ENCODE measurements around the gene ARAP1. TPM values are rescaled to one million over a fixed set of nuclear protein-coding genes. Genes with fewer than 3 reads are reported as not detected.

Gene ARAP1
- total RNA-seq, 2 experiments from 2014 or later = 65.7 to 69.8 TPM

DNA sequence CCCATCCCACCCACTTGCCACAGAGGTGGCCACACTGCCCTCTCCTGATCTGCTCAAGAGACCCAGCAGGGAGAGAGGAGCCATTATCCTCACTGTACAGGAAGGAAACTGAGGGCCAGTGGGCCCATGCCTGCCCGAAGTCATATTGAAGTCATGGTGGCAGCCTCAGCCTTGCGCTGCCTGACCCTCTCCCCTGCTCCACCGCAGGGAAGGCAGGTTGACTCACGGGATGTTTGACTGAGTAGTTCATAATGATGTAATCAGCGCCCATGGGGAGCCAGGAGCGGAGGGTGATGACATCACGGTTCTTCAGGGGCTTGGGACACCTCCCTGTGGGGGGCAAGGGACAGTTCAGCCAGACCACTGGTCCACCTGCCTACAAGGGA is 6.1 kb upstream of the ARAP1 start:
- no peaks in the 10 kb centered on the region for H3K9me3 Mint-ChIP-seq
- H3K4me1 Mint-ChIP-seq (ENCODE audit: low read depth) = peaks cover 2% of the 10 kb centered on the region
- Histone ChIP-seq H3K36me3 (ENCODE audit: insufficient read depth, low read length) (peaks cover 5% of the 10 kb centered on the region), H3K9me3 (ENCODE audit: control insufficient read depth in 1 of 2, insufficient read depth in 1 of 2, low read length in 2 of 2) (no peaks in the 10 kb centered on the region), H3K27ac (ENCODE audit: low read depth in 1 of 2, low read length in 2 of 2) (no peak overlapping the region), H3K4me3 (ENCODE audit: low read length) (no peak overlapping the region), H3K27me3 (ENCODE audit: control insufficient read depth in 1 of 2, insufficient read depth in 2 of 2, low read length in 2 of 2) (no peaks in the 10 kb centered on the region), H3K4me1 (ENCODE audit: insufficient read depth, low read length) (peaks cover 9% of the 10 kb centered on the region)
- TF ChIP-seq, protein P1, sequence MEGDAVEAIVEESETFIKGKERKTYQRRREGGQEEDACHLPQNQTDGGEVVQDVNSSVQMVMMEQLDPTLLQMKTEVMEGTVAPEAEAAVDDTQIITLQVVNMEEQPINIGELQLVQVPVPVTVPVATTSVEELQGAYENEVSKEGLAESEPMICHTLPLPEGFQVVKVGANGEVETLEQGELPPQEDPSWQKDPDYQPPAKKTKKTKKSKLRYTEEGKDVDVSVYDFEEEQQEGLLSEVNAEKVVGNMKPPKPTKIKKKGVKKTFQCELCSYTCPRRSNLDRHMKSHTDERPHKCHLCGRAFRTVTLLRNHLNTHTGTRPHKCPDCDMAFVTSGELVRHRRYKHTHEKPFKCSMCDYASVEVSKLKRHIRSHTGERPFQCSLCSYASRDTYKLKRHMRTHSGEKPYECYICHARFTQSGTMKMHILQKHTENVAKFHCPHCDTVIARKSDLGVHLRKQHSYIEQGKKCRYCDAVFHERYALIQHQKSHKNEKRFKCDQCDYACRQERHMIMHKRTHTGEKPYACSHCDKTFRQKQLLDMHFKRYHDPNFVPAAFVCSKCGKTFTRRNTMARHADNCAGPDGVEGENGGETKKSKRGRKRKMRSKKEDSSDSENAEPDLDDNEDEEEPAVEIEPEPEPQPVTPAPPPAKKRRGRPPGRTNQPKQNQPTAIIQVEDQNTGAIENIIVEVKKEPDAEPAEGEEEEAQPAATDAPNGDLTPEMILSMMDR (IDR thresholded peaks at IDR 0.05) = no peak
- H3K4me3 Mint-ChIP-seq = no peak overlapping the region
- H3K36me3 Mint-ChIP-seq (ENCODE audit: low read depth) = peaks cover 22% of the 10 kb centered on the region
- no peak overlapping the region for H3K27ac Mint-ChIP-seq
- intact Hi-C loops (cut with DNase I, micrococcal nuclease) = no loop called here
- ATAC-seq (ENCODE audit: poor library complexity) = no peak
- CTCF ChIA-PET = no interaction called here
- no peaks in the 10 kb centered on the region for H3K27me3 Mint-ChIP-seq
- no peak for DNase-seq
- POLR2A ChIA-PET = no interaction called here

DNA sequence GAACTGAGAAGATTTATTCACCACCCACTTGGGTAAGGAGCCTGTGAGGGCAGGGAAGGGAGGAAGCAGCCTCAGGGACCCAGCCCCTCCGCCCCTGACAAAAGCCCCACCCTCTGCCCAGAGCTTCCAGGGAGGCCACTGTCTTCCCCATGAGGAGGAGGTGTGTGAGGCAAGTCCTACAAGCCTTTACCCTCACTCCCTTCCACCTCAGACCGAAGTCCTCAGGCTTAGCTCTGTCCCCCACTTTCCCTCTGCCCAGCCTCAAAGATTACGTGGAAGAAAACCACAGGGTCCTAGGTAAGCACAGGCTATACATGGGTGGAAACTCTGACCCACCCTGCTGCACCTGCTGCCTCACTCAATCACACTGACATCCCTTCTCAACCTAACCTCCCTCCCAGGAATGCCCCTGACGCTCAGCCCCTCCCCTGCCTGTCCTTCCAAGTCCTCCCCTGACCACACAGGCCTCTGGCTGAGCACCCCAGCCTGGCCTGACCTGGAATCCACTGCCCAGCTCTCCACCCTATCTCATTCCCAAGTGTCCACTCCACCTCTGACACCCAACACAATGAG is 3.6 kb upstream of the ARAP1 start:
- Histone ChIP-seq H3K27me3 (ENCODE audit: control insufficient read depth in 1 of 2, insufficient read depth in 2 of 2, low read length in 2 of 2) (no peaks in the 10 kb centered on the region), H3K4me3 (ENCODE audit: low read length) (no peak overlapping the region), H3K4me1 (ENCODE audit: insufficient read depth, low read length) (peaks cover 22% of the 10 kb centered on the region), H3K36me3 (ENCODE audit: insufficient read depth, low read length) (peaks cover 5% of the 10 kb centered on the region), H3K27ac (ENCODE audit: low read depth in 1 of 2, low read length in 2 of 2) (no peak overlapping the region), H3K9me3 (ENCODE audit: control insufficient read depth in 1 of 2, insufficient read depth in 1 of 2, low read length in 2 of 2) (no peaks in the 10 kb centered on the region)
- TF ChIP-seq, protein P1 (IDR thresholded peaks at IDR 0.05) = no peak
- no peak overlapping the region for H3K27ac Mint-ChIP-seq
- no peaks in the 10 kb centered on the region for H3K27me3 Mint-ChIP-seq
- ChIA-PET CTCF (no interaction called here), POLR2A (no interaction called here)
- H3K36me3 Mint-ChIP-seq (ENCODE audit: low read depth) = peaks cover 32% of the 10 kb centered on the region
- peak overlapping the region; percentile 20 for H3K4me3 Mint-ChIP-seq
- intact Hi-C loops (cut with DNase I, micrococcal nuclease) = loop anchor here in 1 of 2 experiments (2.0 kb wide), 1 partner anchor 25 kb away; no protein-coding TSS in a partner anchor
- H3K4me1 Mint-ChIP-seq (ENCODE audit: low read depth) = peaks cover 27% of the 10 kb centered on the region
- DNase-seq (no peak), ATAC-seq (ENCODE audit: poor library complexity) (no peak)
- H3K9me3 Mint-ChIP-seq = no peaks in the 10 kb centered on the region

DNA sequence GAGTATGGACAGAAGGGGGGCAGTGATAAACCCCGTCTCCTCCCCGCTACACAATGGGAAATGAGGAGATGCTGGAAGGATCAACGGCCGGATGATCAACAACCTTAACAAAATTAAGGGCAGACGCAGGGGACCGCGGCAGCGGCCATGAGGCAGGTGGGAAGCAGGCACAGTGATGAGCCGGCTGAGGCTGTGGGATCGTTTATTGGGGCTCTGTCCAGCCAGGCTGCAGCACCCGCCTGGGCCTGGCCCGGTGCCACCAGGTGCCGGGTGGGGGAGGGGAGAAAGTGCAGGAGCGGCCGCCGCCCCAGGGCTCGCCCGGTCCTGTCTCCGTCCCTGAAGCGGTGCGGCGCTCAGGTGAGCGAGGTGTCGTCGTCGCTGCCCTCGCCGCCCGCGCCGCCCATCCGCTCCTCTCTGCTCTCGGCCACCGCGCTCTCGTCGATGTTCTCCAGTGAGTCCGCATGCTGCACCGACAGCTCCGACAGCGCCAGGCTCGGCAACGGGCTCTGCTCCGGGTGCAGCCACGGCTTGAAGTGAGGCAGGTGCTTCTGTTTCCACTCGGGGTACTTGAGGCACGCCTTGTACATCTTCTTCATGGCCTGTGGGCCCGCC is 2.4 kb upstream of the ARAP1 start:
- Histone ChIP-seq H3K36me3 (ENCODE audit: insufficient read depth, low read length) (peaks cover 5% of the 10 kb centered on the region), H3K4me3 (ENCODE audit: low read length) (no peak overlapping the region), H3K27ac (ENCODE audit: low read depth in 1 of 2, low read length in 2 of 2) (no peak overlapping the region), H3K4me1 (ENCODE audit: insufficient read depth, low read length) (peaks cover 33% of the 10 kb centered on the region), H3K9me3 (ENCODE audit: control insufficient read depth in 1 of 2, insufficient read depth in 1 of 2, low read length in 2 of 2) (no peaks in the 10 kb centered on the region), H3K27me3 (ENCODE audit: control insufficient read depth in 1 of 2, insufficient read depth in 2 of 2, low read length in 2 of 2) (no peaks in the 10 kb centered on the region)
- ChIA-PET CTCF (no interaction called here), POLR2A (no interaction called here)
- peaks cover 38% of the 10 kb centered on the region for H3K4me1 Mint-ChIP-seq (ENCODE audit: low read depth)
- DNase-seq (no peak), ATAC-seq (ENCODE audit: poor library complexity) (no peak)
- peaks cover 32% of the 10 kb centered on the region for H3K36me3 Mint-ChIP-seq (ENCODE audit: low read depth)
- H3K4me3 Mint-ChIP-seq = peak overlapping the region; percentile 63
- no peaks in the 10 kb centered on the region for H3K9me3 Mint-ChIP-seq
- no peak overlapping the region for H3K27ac Mint-ChIP-seq
- TF ChIP-seq, protein P1 (IDR thresholded peaks at IDR 0.05) = no peak
- intact Hi-C loops (cut with DNase I, micrococcal nuclease) = loop anchor here (2.0 to 5.0 kb wide), 2 partner anchors 26 to 38 kb away; partner anchors contain the start of gene STARD10 (in 1 of the 2)
- no peaks in the 10 kb centered on the region for H3K27me3 Mint-ChIP-seq

Measured in CD4-positive, alpha-beta T cell (primary cell).